Ovary (tissue), 3 donors: ENCODE results near the gene VAV3.

Experiments
- POLR2A ChIP-seq: fragments of 450-650 bp; IDR thresholded peaks from one replicate; pipeline ENCODE4 v1.6.1; 2017; ENCODE audit warnings: antibody characterized with exemption, mild to moderate bottlenecking, moderate library complexity
- TF ChIP-seq, protein P1 (sequence below), 3 donors: fragments of 450-650 bp in 2 of 3; fragments of 200-600 bp in 1 of 3; IDR thresholded peaks; one replicate each; pipeline versions ENCODE4 v1.5.1 to v1.8.0; 2016 to 2022; ENCODE audit warnings: antibody characterized with exemption in 3 of 3, mild to moderate bottlenecking in 1 of 3
- donor health status: DM: no; HTN: no; CAD: no.

DNA sequence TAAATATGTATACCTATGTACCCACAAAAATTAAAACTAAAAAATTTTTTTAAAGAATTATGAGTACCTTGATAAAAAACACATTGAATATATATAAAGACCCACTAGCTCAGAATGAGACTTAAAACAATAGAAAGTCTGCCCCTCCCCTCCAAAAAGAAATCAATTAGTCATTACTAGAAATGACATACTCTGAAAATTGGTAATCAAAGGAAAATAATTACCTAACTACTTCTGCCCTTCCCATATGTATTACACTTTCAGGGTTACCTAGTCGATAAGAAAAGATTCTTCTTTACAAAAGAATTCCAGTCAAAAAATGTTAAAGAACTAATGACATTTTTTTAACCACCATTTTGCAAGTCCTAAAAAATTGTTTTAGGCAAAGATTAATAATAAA is 34.7 kb downstream of the VAV3 start:
- no peak for TF ChIP-seq POLR2A
- TF ChIP-seq, protein P1, sequence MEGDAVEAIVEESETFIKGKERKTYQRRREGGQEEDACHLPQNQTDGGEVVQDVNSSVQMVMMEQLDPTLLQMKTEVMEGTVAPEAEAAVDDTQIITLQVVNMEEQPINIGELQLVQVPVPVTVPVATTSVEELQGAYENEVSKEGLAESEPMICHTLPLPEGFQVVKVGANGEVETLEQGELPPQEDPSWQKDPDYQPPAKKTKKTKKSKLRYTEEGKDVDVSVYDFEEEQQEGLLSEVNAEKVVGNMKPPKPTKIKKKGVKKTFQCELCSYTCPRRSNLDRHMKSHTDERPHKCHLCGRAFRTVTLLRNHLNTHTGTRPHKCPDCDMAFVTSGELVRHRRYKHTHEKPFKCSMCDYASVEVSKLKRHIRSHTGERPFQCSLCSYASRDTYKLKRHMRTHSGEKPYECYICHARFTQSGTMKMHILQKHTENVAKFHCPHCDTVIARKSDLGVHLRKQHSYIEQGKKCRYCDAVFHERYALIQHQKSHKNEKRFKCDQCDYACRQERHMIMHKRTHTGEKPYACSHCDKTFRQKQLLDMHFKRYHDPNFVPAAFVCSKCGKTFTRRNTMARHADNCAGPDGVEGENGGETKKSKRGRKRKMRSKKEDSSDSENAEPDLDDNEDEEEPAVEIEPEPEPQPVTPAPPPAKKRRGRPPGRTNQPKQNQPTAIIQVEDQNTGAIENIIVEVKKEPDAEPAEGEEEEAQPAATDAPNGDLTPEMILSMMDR (IDR thresholded peaks at IDR 0.05): no peak
